ENCODE data around the gene ITGB1BP1. TPM values are rescaled to one million over a fixed set of nuclear protein-coding genes. Genes with fewer than 3 reads are reported as not detected.

Gene ITGB1BP1
- polyA plus RNA-seq, 1 of the 3 experiments (the other 2 are of a cell fraction) = 56.6 TPM

GRCh38 chr2:9394816-9395215, 28.5 kb downstream of the ITGB1BP1 start:
- Histone ChIP-seq H3K4me3 (ENCODE audit: low read depth in 2 of 2, low read length in 1 of 2) (no peak overlapping the region), H3K79me2 (ENCODE audit: insufficient read depth) (no peaks in the 10 kb centered on the region; the same call in 1 of the 2 replicates), H3K4me2 (no peak overlapping the region), H2AFZ (ENCODE audit: low read depth) (no peak overlapping the region), H3K9me3 (no peaks in the 10 kb centered on the region), H3K4me1 (ENCODE audit: control insufficient read depth in 1 of 2, insufficient read depth in 2 of 2, low read depth in 1 of 2, low read length in 1 of 2) (no peaks in the 10 kb centered on the region; a peak in 2 of 4 replicates), H3K36me3 (replicated peaks in 1 of 2; ENCODE audit: control insufficient read depth in 1 of 2, insufficient read depth in 2 of 2, low read length in 1 of 2) (peaks cover 55 to 66% of the 10 kb centered on the region in 2 experiments), H3F3A (replicated peaks; ENCODE audit: insufficient read depth) (peaks cover 5% of the 10 kb centered on the region), H3K9me2 (no peaks in the 10 kb centered on the region), H3K27ac (ENCODE audit: low read depth in 2 of 2, low read length in 1 of 2) (no peak overlapping the region), H3K27me3 (ENCODE audit: insufficient read depth) (no peaks in the 10 kb centered on the region), H3K9ac (no peak overlapping the region), H4K20me1 (ENCODE audit: insufficient read depth) (no peaks in the 10 kb centered on the region)
- no peak for DNase-seq
- TF ChIP-seq CTCF (IDR thresholded peaks at IDR 0.05) = no peak
- TF ChIP-seq RXRA (IDR thresholded peaks at IDR 0.05; ENCODE audit: borderline replicate concordance, low read depth) = no peak
- CTCF ChIA-PET = interaction anchor here (0.7 kb wide), 1 partner anchor 51 kb away, joined by 3 read pairs; no protein-coding TSS in a partner anchor
- POLR2A ChIA-PET = no interaction called here
- WGBS (ENCODE audit: low lambda C conversion rate) = 100% methylated on average over 13 of the region's 15 CpGs

- POLR2A ChIA-PET = no interaction called here
- H2AFZ ChIP-seq (ENCODE audit: low read depth) = no peak overlapping the region
- DNase-seq = no peak
These were observed 30.2 kb downstream of the ITGB1BP1 start for GRCh38 chr2:9392898-9393765.

More at GRCh38 chr2:9392898-9393765, 30.2 kb downstream of the ITGB1BP1 start:
- CTCF ChIA-PET = interaction anchor here (1.0 to 1.2 kb wide), 3 partner anchors 12 to 187 kb away, joined by 3 to 4 read pairs (median 3); partner anchors contain the start of gene ASAP2
- no peaks in the 10 kb centered on the region for H3K9me3 ChIP-seq
- H3K36me3 ChIP-seq (replicated peaks in 1 of 2; ENCODE audit: control insufficient read depth in 1 of 2, insufficient read depth in 2 of 2, low read length in 1 of 2) = peaks cover 65 to 69% of the 10 kb centered on the region in 2 experiments
- 90% methylated on average over 20 of the region's 28 CpGs for WGBS (ENCODE audit: low lambda C conversion rate)
- H3K27ac ChIP-seq (ENCODE audit: low read depth in 2 of 2, low read length in 1 of 2) = no peak overlapping the region
- no peaks in the 10 kb centered on the region; a peak in 1 of 4 replicates for H3K4me1 ChIP-seq (ENCODE audit: control insufficient read depth in 1 of 2, insufficient read depth in 2 of 2, low read depth in 1 of 2, low read length in 1 of 2)
- TF ChIP-seq MEF2A (IDR thresholded peaks at IDR 0.05; ENCODE audit: borderline replicate concordance, low read depth) (no peak), USF2 (IDR thresholded peaks at IDR 0.05; ENCODE audit: borderline replicate concordance, low read depth, low read length) (no peak)
- H3F3A ChIP-seq (replicated peaks; ENCODE audit: insufficient read depth) = no peaks in the 10 kb centered on the region
- no peaks in the 10 kb centered on the region for H3K27me3 ChIP-seq (ENCODE audit: insufficient read depth)
- H3K4me3 ChIP-seq (ENCODE audit: low read depth in 2 of 2, low read length in 1 of 2) = no peak overlapping the region
- peaks cover 2% of the 10 kb centered on the region; the same call in 1 of the 2 replicates for H3K79me2 ChIP-seq (ENCODE audit: insufficient read depth)
- no peak overlapping the region for H3K9ac ChIP-seq
- H3K4me2 ChIP-seq = no peak overlapping the region
- no peaks in the 10 kb centered on the region for H4K20me1 ChIP-seq (ENCODE audit: insufficient read depth)
- H3K9me2 ChIP-seq = no peaks in the 10 kb centered on the region

All from SK-N-SH (cell line).